Activated naive CD8-positive, alpha-beta T cell treated with anti-CD3 and anti-CD28 coated beads, Interleukin-2, amount 10 ng/mL, durations not matched to agents 7 days and 5 days (primary cell): Measurements from ENCODE around the gene CRHR2. TPM values are rescaled to one million over a fixed set of nuclear protein-coding genes. Genes with fewer than 3 reads are reported as not detected.
"Not testable (repeated sequence)": the region's sequence is repeated elsewhere in the genome, so short reads cannot be mapped to it uniquely, and the experiment has no call there.

ENCODE experiments used
- ATAC-seq: fragments of 150-1000 bp; cut with Tn5 transposase; one replicate; pipeline ENCODE4 v1.10.0; 2021; ENCODE audit warnings: low read depth, moderate library complexity
- POLR2A ChIA-PET: fragments of 350-600 bp; sonication (Branson Sonifier 250); formaldehyde crosslinking; loops from one replicate; lab custom pipeline; 2021; ENCODE audit warnings: antibody characterized with exemption; lab: Charles Lee
- DNase-seq: peaks from one replicate; pipeline ENCODE4 v3.0.0; 2021
- H3K27ac Mint-ChIP-seq: one replicate; pipeline ENCODE4 v1.8.0; 2022; ENCODE audit warnings: mild to moderate bottlenecking, mixed read lengths
- H3K27me3 Mint-ChIP-seq: one replicate; pipeline ENCODE4 v1.8.0; 2022; ENCODE audit warnings: mild to moderate bottlenecking, moderate library complexity, mixed read lengths
- H3K36me3 Mint-ChIP-seq: one replicate; pipeline ENCODE4 v1.8.0; 2021; ENCODE audit warnings: mild to moderate bottlenecking, mixed read lengths
- H3K4me1 Mint-ChIP-seq: one replicate; pipeline ENCODE4 v1.8.0; 2021; ENCODE audit warnings: mixed read lengths
- H3K4me3 Mint-ChIP-seq: one replicate; pipeline ENCODE4 v1.8.0; 2022; ENCODE audit warnings: mild to moderate bottlenecking, moderate library complexity, mixed read lengths
- H3K9me3 Mint-ChIP-seq: one replicate; pipeline ENCODE4 v1.8.0; 2021; ENCODE audit warnings: mixed read lengths
- total RNA-seq, 2 experiments: library from RNA; stranded (reverse); gene quantifications; one replicate each; pipeline ENCODE4 v1.2.3, GENCODE V29; 2021

The CRHR2 gene
- total RNA-seq = not detected

DNA sequence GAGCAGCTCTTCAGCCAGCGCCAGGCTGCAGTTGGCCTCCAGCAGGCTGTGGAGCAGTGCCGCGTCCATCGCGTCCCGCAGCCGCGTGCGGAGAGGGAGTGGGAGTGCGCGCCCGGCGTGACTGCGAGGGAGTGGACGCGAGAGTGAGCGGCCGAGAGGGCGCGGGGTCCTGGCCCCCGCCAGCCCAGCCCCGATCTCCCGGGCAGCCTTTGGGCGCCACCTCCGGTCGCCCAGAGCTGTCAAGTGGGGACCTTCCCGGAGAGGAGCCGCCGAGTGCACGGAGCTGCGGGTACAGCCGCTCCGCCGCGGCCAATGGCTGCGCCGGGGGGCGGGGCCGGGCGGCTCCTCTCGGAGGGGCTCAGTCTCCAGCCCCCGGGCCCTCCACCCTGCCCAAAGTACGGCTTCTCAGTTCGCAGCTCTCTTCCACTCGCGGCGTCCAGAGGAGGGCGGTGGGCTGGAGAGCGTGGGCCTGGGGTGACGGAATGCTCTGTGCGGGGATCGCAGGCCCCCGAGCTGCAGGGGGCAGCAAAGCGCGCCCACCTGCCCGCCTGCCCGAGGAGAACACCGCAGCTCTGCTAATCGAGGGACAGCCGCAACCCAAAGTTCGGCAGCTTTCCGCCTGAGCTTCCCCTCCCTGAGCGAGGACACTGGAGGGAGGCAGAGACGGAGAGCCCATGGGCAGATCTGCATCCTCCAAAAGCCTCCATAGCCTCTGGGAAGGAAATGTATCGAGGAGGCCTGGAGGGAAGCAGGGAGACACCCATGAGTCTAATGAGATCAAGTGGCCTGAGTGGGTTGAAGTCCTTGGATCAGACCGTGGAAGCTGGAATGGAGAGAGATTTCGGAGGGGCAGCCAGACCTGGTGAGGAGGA is at the start of gene CRHR2:
TSS of gene CRHR2 (minus strand) at position 245 of the 872 bp plus-strand sequence. CDS start at position 69, 176 bp downstream.
- POLR2A ChIA-PET = no interaction called here
- peak; percentile 59 for DNase-seq
- Mint-ChIP-seq H3K9me3 (no peaks in the 10 kb centered on the region), H3K4me3 (peak within 1 kb of the TSS; percentile 68), H3K27ac (no peak within 1 kb of the TSS), H3K4me1 (peaks cover 10% of the 10 kb centered on the region), H3K36me3 (no peaks in the 10 kb centered on the region), H3K27me3 (peaks cover 59% of the 10 kb centered on the region)
- peak; percentile 80 for ATAC-seq

- Mint-ChIP-seq H3K9me3 (no peaks in the 10 kb centered on the region), H3K27me3 (peaks cover 4% of the 10 kb centered on the region), H3K36me3 (no peaks in the 10 kb centered on the region), H3K4me3 (no peak overlapping the region), H3K27ac (peak overlapping the region; percentile 42), H3K4me1 (peaks cover 44% of the 10 kb centered on the region)
- POLR2A ChIA-PET = no interaction called here
- DNase-seq (no peak), ATAC-seq (no peak)
These were observed 49.3 kb upstream of the CRHR2 start for GRCh38 chr7:30731581-30731980.

GRCh38 chr7:30730996-30731395 is 48.7 kb upstream of the CRHR2 start:
- no peaks in the 10 kb centered on the region for H3K9me3 Mint-ChIP-seq
- peaks cover 49% of the 10 kb centered on the region for H3K4me1 Mint-ChIP-seq
- peaks cover 4% of the 10 kb centered on the region for H3K27me3 Mint-ChIP-seq
- H3K4me3 Mint-ChIP-seq = no peak overlapping the region
- H3K27ac Mint-ChIP-seq = peak overlapping the region; percentile 42
- POLR2A ChIA-PET = no interaction called here
- ATAC-seq = no peak
- DNase-seq = no peak
- H3K36me3 Mint-ChIP-seq = no peaks in the 10 kb centered on the region

DNA sequence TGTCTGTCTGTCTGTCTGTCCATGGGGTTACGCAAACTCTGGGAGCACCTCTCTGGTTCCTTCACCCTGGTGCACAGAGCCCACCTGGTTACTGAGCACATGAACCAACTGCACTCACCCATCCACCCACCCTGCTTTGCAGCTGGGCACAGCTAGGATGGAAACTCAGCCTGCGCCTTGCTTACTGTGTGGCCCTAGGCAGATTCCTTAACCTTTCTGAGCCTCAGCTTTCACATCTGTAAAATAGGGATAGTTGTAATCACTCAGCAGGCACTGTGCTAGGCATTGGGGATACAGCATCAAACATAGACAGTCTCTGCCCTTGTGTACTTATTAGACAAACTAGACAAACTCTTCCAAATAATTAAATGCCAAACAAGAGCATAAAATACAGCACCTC is 47.8 kb upstream of the CRHR2 start:
- POLR2A ChIA-PET = no interaction called here
- DNase-seq (no peak), ATAC-seq (no peak)
- Mint-ChIP-seq H3K27me3 (peaks cover 4% of the 10 kb centered on the region), H3K27ac (no peak overlapping the region), H3K4me1 (peaks cover 53% of the 10 kb centered on the region), H3K9me3 (no peaks in the 10 kb centered on the region), H3K36me3 (peaks cover 2% of the 10 kb centered on the region), H3K4me3 (no peak overlapping the region)

DNA sequence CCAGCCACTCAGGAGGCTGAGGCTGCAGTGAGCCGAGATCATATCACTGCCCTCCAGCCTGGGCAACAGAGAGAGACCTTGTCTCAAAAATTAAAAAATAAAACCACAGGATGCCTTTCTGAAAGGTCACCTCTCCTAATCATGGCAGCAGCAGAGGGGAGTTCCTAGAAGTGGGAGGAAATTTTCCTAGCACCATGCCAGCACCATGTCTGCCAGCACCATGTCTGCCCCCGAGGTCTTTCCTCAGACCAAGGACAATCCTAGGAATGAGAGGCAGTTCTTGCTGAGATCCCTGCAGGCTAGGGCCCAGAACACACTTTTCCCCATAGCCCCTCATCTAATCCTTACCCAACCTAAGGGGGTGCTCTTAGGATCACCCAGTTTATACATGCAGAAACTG is 47.4 kb upstream of the CRHR2 start:
- peaks cover 53% of the 10 kb centered on the region for H3K4me1 Mint-ChIP-seq
- H3K27ac Mint-ChIP-seq = no peak overlapping the region
- DNase-seq (no peak), ATAC-seq (no peak)
- H3K4me3 Mint-ChIP-seq = no peak overlapping the region
- POLR2A ChIA-PET = no interaction called here
- peaks cover 4% of the 10 kb centered on the region for H3K27me3 Mint-ChIP-seq
- H3K9me3 Mint-ChIP-seq = no peaks in the 10 kb centered on the region
- H3K36me3 Mint-ChIP-seq = peaks cover 4% of the 10 kb centered on the region

DNA sequence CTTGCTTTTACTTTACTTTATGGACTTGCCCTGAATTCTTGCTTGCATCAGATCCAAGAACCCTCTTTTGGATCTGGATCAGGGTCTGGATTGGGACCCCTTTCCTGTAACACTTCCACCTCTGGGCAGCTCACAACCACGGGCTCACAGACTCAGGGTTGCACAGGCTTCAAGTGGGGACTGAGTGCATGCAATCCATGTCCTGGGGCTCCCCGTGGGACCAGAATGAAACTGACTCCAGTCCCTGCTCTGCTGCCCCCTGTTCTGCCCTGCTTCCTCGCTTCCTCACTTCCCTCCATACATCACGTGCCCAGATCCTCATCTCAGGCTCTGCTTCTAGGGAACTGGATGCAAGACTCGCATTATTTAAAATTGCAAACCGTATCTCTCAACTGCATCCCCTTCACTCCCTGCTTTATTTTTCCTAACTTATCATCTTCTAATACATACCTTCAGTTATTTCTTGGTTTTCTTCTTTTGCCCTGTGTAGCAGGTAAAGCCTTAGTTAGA is 46.4 kb upstream of the CRHR2 start:
- Mint-ChIP-seq H3K9me3 (no peaks in the 10 kb centered on the region), H3K27me3 (peaks cover 4% of the 10 kb centered on the region), H3K27ac (peak overlapping the region; percentile 98), H3K36me3 (peaks cover 6% of the 10 kb centered on the region), H3K4me3 (no peak overlapping the region), H3K4me1 (peaks cover 53% of the 10 kb centered on the region)
- ATAC-seq (no peak), DNase-seq (no peak)
- POLR2A ChIA-PET = interaction anchor here (3.4 kb wide), 1 partner anchor 9 kb away, joined by 61 read pairs; no protein-coding TSS in a partner anchor

DNA sequence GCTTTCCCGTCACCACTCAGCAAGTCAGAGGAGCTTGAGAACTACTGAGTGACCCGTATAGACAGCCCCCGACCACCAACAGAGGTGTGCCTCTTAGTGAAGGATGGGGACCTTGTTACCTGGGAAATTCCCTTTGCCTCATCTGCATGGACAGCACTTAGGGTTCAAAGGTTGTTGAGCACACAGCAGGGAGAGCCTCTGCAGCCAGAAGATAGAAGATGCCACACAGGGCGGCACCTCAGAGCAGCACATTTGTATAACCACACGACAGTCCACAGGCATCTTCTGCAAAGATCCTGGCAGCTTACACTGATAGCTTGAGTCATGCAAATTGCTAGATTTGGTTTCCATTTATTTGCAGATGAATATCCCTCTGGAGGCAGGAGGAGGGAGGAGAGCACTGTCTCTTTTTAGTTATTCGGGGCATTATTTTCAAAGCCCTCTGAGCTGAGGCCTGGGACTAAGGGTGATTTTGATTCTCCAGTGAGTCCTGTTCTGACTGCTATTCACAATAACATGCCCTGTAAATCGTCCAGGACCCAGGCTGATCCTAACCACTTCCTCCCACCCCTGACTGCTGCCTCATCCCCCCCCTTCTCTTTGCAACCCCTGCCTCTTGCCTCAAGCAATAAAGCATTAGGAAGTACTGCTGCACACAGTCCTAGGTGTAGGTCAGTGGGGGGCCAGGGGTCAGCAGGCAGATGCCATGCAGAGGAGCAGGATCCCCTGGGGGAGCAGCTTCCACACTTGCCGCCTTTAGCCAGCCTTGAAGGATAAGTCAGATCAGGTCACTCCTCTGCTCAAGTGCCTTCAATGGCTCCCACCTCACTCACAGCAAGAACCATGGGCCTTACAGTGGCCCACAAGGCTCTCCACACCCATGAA is 45.0 kb upstream of the CRHR2 start:
- ATAC-seq = peak; percentile 91
- Mint-ChIP-seq H3K9me3 (no peaks in the 10 kb centered on the region), H3K36me3 (peaks cover 6% of the 10 kb centered on the region), H3K4me3 (peak overlapping the region; percentile 94), H3K27me3 (peaks cover 2% of the 10 kb centered on the region), H3K4me1 (peaks cover 55% of the 10 kb centered on the region), H3K27ac (peak overlapping the region; percentile 98)
- peak; percentile 65 for DNase-seq
- POLR2A ChIA-PET = interaction anchor here (1.0 to 3.4 kb wide), 3 partner anchors 10 to 249 kb away, joined by 5 to 61 read pairs (median 5); partner anchors contain the start of gene NOD1

DNA sequence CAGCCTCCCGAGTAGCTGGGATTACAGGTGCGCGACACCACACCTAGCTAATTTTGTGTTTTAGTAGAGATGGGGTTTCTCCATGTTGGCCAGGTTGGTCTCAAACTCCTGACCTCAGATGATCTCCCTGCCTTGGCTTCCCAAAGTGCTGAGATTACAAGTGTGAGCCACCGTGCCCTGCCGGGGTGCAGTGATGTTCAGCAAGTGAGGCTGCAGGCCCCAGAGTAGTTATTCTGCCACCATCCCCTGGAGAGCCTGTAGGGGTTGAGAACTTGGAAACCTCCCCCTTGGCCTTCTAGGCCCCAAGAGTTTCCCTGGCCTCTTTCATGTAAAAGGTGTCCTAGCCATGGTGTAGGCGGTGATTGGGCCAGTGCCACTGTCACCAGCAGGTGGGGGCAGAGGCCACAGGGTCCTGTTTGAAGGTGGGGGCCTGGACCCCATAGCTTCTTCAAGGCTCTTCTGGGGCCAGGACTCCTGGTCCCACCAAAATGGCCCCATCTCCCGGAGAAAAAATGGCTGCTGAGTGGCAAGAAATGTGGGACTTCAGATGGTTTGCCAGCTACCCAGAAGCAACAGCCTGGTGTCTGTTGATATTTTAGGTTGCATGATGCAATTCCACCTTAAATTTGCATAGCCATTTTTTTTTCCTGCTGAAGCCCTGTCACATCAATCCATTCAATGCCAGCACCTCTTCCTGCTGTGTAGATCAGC is 44.2 kb upstream of the CRHR2 start:
- H3K27me3 Mint-ChIP-seq = peaks cover 2% of the 10 kb centered on the region
- peaks cover 48% of the 10 kb centered on the region for H3K4me1 Mint-ChIP-seq
- peak overlapping the region; percentile 98 for H3K27ac Mint-ChIP-seq
- ATAC-seq = peak; percentile 20
- DNase-seq = peak; percentile 62
- H3K4me3 Mint-ChIP-seq = peak overlapping the region; percentile 94
- H3K36me3 Mint-ChIP-seq = peaks cover 6% of the 10 kb centered on the region
- no peaks in the 10 kb centered on the region for H3K9me3 Mint-ChIP-seq
- POLR2A ChIA-PET = interaction anchor here (1.0 to 3.4 kb wide), 3 partner anchors 11 to 248 kb away, joined by 5 to 61 read pairs (median 5); partner anchors contain the start of gene NOD1

DNA sequence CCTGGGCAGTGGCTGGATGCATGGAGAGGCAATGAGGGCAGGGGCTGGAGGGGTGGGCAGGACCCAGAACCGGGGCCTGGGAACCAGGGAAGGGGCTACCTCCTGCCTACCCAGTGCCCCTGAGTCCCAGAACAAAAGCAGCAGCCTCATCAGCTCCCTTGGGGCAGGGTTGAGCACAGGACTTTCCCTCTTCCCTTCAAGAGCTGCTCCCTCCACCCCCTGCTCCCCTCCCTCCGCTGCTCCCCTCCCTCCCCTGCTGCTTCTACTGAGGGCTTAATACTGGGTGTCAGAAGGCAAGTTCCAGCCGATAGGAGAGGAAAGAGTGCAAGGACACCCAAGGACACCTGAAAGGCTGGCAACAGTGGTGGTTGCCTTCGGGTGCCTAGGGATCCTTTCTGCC is 41.5 kb upstream of the CRHR2 start:
- POLR2A ChIA-PET = no interaction called here
- H3K27ac Mint-ChIP-seq = no peak overlapping the region
- H3K4me3 Mint-ChIP-seq = no peak overlapping the region
- H3K27me3 Mint-ChIP-seq = no peaks in the 10 kb centered on the region
- peaks cover 39% of the 10 kb centered on the region for H3K4me1 Mint-ChIP-seq
- H3K9me3 Mint-ChIP-seq = peaks cover 4% of the 10 kb centered on the region
- H3K36me3 Mint-ChIP-seq = peaks cover 21% of the 10 kb centered on the region
- DNase-seq (no peak), ATAC-seq (no peak)

DNA sequence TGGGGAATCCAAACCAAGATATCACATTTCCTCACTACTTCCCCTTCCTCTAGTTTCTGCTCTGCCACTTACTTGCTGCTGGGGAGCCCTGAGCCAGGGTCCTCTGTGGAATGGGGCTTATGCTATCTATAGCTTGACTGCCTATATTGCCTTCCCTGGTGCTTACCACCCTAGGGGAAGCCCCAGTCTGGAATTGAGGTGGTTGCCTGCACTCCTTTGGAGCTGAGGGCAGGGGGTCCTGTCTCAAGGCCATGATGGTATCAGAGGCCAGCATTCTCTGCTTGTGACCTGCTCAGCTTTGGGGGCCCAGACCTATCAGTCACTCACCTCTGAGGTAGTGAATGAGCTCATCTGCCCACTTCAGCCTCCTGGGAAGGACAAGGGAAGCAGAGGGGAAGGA is 40.4 kb upstream of the CRHR2 start:
- H3K36me3 Mint-ChIP-seq = peaks cover 32% of the 10 kb centered on the region
- no peaks in the 10 kb centered on the region for H3K27me3 Mint-ChIP-seq
- no peak for ATAC-seq
- peaks cover 14% of the 10 kb centered on the region for H3K9me3 Mint-ChIP-seq
- H3K27ac Mint-ChIP-seq = no peak overlapping the region
- H3K4me3 Mint-ChIP-seq = no peak overlapping the region
- H3K4me1 Mint-ChIP-seq = peaks cover 28% of the 10 kb centered on the region
- POLR2A ChIA-PET = no interaction called here
- DNase-seq = no peak

GRCh38 chr7:30722187-30722586 is 39.9 kb upstream of the CRHR2 start:
- Mint-ChIP-seq H3K9me3 (peaks cover 16% of the 10 kb centered on the region), H3K4me1 (peaks cover 23% of the 10 kb centered on the region), H3K4me3 (no peak overlapping the region), H3K27ac (no peak overlapping the region), H3K36me3 (peaks cover 34% of the 10 kb centered on the region), H3K27me3 (no peaks in the 10 kb centered on the region)
- DNase-seq = no peak
- POLR2A ChIA-PET = no interaction called here
- ATAC-seq = no peak

DNA sequence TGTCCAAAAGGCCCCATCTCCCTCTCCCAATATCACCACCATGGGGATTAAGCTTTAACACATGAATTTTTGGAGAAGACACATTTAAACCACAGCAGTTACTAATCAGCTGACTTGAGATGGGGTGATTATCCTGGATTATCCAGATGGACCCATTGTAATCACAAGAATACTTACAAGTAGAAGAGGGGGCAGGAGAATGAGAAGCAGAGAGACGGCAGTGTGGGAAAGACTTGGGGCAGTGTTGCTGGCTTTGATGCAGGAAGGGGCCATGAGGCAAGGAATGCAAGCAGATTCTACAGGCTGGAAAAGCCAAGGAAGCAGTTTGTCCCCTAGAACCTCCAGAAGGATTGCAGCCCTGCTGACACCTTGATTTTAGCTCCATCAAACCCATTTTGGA is 39.0 kb upstream of the CRHR2 start:
- Mint-ChIP-seq H3K27me3 (no peaks in the 10 kb centered on the region), H3K9me3 (peaks cover 19% of the 10 kb centered on the region), H3K27ac (peak overlapping the region; percentile 10), H3K4me1 (peaks cover 14% of the 10 kb centered on the region), H3K4me3 (no peak overlapping the region), H3K36me3 (peaks cover 39% of the 10 kb centered on the region)
- DNase-seq = no peak
- no peak for ATAC-seq
- POLR2A ChIA-PET = no interaction called here

DNA sequence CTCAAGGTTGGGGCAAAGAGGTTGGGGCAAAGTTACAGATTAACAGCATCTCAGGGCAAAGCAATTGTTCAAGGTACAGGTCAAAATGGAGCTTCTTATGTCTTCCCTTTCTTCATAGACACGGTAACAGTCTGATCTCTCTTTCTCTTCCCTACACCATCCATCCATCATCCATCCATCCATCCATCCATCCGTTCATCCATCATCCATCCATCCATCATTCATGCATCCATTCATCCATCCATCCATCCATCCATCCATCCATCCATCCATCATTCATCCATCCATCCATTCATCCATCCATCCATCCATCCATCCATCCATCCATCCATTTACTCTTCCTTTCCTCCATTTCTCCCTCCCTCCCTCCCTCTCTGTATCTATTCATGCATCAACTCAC is 37.2 kb upstream of the CRHR2 start:
- peaks cover 19% of the 10 kb centered on the region for H3K9me3 Mint-ChIP-seq
- H3K4me1 Mint-ChIP-seq, ATAC-seq, H3K27me3 Mint-ChIP-seq, DNase-seq, H3K4me3 Mint-ChIP-seq, H3K27ac Mint-ChIP-seq, POLR2A ChIA-PET: not testable (repeated sequence)
- peaks cover 36% of the 10 kb centered on the region for H3K36me3 Mint-ChIP-seq
